Large intestine (tissue), 3 donors: Measurements from ENCODE around the gene EGFLAM. TPM values are rescaled to one million over a fixed set of nuclear protein-coding genes. Genes with fewer than 3 reads are reported as not detected.

Experiments
- DNase-seq, 2 donors: peaks; one replicate each; pipeline versions ENCODE4 v3.0.0 to v3.0.0-alpha.2; 2013
- H3K27ac ChIP-seq: one replicate; pipeline ENCODE4 v1.5.1; 2013; ENCODE audit warnings: low read length
- H3K27me3 ChIP-seq: 2 replicates; pipeline ENCODE4 v1.6.1; 2013; ENCODE audit warnings: low read length; ENCODE audit not compliant: control insufficient read depth, insufficient read depth
- H3K36me3 ChIP-seq: 2 replicates; pipeline ENCODE4 v1.6.1; 2013; ENCODE audit warnings: low read length; ENCODE audit not compliant: control insufficient read depth, insufficient read depth
- H3K4me1 ChIP-seq: one replicate; pipeline ENCODE4 v1.6.1; 2013; ENCODE audit warnings: low read length; ENCODE audit not compliant: control insufficient read depth, insufficient read depth
- H3K4me3 ChIP-seq: one replicate; pipeline ENCODE4 v1.5.1; 2013; ENCODE audit warnings: low read length
- H3K9me3 ChIP-seq: one replicate; pipeline ENCODE4 v1.6.1; 2013; ENCODE audit warnings: mild to moderate bottlenecking, low read depth, low read length, moderate library complexity; ENCODE audit not compliant: control insufficient read depth
- WGBS: methylation state at CpG from one replicate; pipeline ENCODE4 v1.1.5; 2013; ENCODE audit warnings: low lambda C conversion rate; ENCODE audit not compliant: insufficient coverage; 5-methylcytosine and 5-hydroxymethylcytosine counted together
- polyA plus RNA-seq: library from polyadenylated mRNA; unstranded; fragments of 120-200 nt; gene quantifications from one replicate; pipeline ENCODE4 v1.2.1, GENCODE V29; 2013

EGFLAM gene
- polyA plus RNA-seq, 1 donor: 4.4 TPM

DNA sequence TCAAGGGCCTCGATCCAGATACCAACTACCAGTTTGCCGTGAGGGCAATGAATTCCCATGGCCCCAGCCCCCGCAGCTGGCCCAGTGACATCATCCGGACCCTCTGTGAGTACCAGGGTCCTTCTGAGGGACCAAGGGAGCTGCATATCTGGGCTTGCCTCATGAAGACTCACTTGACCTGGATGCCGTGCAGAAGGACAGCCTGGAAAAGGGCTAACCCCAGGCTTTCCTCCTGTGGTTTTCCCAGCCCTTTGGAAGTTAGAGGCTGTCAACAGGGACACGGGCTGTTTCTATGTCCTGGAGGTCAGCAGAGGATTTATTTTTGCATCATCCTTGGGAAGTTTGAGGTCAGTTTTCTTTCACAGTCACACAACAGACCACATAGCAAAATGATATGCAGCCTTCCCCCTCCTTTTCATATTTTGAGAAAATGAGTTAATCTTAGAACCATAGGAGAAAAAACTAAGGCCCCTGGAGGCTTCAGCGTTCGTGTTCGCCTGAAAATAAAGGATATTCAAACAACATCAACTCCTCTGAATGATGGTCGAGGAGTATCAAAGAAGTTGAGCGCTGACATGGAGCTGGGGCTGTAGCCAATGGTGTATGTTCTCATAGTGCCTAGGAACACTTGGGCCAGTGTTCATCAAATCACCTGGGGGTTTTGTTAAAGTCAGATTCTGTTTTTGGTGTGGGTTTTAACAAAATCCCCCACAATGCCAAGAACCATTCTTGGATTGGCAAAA, 112.2 kb downstream of the EGFLAM start:
- Histone ChIP-seq H3K4me1 (no peaks in the 10 kb centered on the region), H3K4me3 (no peak overlapping the region), H3K36me3 (no peaks in the 10 kb centered on the region), H3K27me3 (peaks cover 6% of the 10 kb centered on the region), H3K9me3 (no peaks in the 10 kb centered on the region), H3K27ac (no peak overlapping the region)
- no peak for DNase-seq
- WGBS: 80% methylated on average over 1 of the region's 11 CpGs

GRCh38 chr5:38371596-38371995, 113.2 kb downstream of the EGFLAM start:
- no peak for DNase-seq
- Histone ChIP-seq H3K27ac (no peak overlapping the region), H3K4me1 (no peaks in the 10 kb centered on the region), H3K27me3 (peaks cover 7% of the 10 kb centered on the region), H3K36me3 (no peaks in the 10 kb centered on the region), H3K4me3 (no peak overlapping the region), H3K9me3 (no peaks in the 10 kb centered on the region)
- 80% methylated on average over 2 of the region's 8 CpGs for WGBS

GRCh38 chr5:38373743-38374142, 115.4 kb downstream of the EGFLAM start:
- Histone ChIP-seq H3K9me3 (no peaks in the 10 kb centered on the region), H3K27ac (no peak overlapping the region), H3K36me3 (no peaks in the 10 kb centered on the region), H3K27me3 (peaks cover 10% of the 10 kb centered on the region), H3K4me1 (no peaks in the 10 kb centered on the region), H3K4me3 (no peak overlapping the region)
- WGBS: no CpG with 5 or more reads among the region's 3 CpGs
- DNase-seq: no peak

DNA sequence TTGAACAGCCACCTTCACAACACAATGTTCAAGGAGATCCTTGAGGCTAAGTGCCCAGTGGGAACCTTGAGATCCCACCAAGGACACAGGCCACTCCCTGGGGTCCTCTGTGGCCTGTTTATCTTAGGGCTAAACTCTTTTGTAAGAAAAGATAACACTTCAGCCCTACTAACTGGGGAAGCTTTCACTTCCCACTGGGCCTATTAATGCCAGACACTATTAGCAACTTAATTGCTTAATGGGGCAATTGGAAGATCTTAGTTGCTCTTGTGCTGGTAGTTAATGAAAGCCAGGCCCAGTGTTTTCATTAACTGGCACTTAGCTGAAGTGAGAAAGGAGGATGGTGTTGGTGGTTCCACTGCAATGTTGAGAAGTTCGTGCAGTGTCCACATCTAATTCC, 117.1 kb downstream of the EGFLAM start:
- no peak overlapping the region for H3K27ac ChIP-seq
- no CpG with 5 or more reads among the region's 1 CpG for whole genome bisulfite sequencing
- no peak for DNase-seq
- no peaks in the 10 kb centered on the region for H3K36me3 ChIP-seq
- peaks cover 13% of the 10 kb centered on the region for H3K27me3 ChIP-seq
- no peak overlapping the region for H3K4me3 ChIP-seq
- no peaks in the 10 kb centered on the region for H3K9me3 ChIP-seq
- H3K4me1 ChIP-seq: no peaks in the 10 kb centered on the region

- no peaks in the 10 kb centered on the region for H3K36me3 ChIP-seq
- H3K4me1 ChIP-seq: no peaks in the 10 kb centered on the region
- no peak for DNase-seq
- H3K4me3 ChIP-seq: no peak overlapping the region
- WGBS: no CpG with 5 or more reads among the region's 2 CpGs
- H3K9me3 ChIP-seq: no peaks in the 10 kb centered on the region
- H3K27ac ChIP-seq: no peak overlapping the region
- H3K27me3 ChIP-seq: peaks cover 13% of the 10 kb centered on the region
Measured at GRCh38 chr5:38376404-38376803, 118.0 kb downstream of the EGFLAM start.

DNA sequence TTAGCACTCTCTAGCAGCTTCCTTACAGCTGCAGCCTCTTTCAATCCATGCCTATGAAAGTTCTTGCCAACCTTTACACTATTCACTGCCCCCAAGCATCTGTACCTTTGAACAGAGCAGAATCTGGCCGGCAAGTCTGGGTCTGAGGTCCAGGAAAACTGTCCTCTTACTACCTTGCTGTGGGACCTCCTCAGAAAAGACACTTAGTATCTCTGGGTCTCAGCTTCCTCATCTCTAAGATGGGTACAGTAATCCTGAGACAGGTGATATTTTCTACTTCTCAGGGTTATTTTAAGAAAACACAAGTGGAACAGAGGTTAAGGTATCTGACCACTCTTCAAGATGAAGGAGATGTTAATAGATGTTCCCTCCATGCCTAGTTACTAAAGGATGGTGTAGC, 120.2 kb downstream of the EGFLAM start:
- Histone ChIP-seq H3K9me3 (no peaks in the 10 kb centered on the region), H3K4me3 (no peak overlapping the region), H3K27ac (no peak overlapping the region), H3K36me3 (no peaks in the 10 kb centered on the region), H3K4me1 (no peaks in the 10 kb centered on the region), H3K27me3 (peaks cover 13% of the 10 kb centered on the region)
- no CpG with 5 or more reads among the region's 1 CpG for WGBS
- DNase-seq: no peak

DNA sequence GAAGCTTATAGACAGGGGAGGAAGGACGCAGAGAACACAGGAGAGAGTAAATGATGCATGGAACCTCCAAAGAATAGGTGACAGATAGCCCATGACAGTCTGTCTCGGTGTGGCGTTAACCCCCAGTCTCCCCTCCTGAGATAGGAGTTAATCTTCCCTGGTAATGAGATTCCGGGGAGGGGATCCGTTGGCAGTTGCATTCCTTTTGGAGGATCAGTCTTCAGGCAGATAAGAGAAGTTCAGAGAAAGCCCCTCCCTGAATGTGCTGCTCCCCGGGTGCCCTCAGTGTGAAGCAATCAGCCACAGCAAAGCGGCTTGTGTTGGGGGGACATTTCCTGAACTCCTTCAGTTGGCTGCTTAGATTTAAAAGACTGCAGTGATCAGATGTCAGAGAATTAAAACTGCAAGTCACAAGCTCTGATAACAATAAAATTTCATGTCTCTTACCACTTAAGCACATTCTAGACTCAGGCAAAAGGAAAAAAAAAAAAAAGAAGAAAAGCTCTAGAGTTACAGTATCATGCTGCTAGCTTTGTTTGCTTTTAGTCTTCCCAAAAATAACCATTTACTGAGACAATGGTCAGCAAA, 121.1 kb downstream of the EGFLAM start:
- peaks cover 12% of the 10 kb centered on the region for H3K27me3 ChIP-seq
- no peaks in the 10 kb centered on the region for H3K4me1 ChIP-seq
- no peaks in the 10 kb centered on the region for H3K36me3 ChIP-seq
- WGBS: no CpG with 5 or more reads among the region's 7 CpGs
- no peak overlapping the region for H3K27ac ChIP-seq
- no peak for DNase-seq
- H3K9me3 ChIP-seq: no peaks in the 10 kb centered on the region
- no peak overlapping the region for H3K4me3 ChIP-seq

DNA sequence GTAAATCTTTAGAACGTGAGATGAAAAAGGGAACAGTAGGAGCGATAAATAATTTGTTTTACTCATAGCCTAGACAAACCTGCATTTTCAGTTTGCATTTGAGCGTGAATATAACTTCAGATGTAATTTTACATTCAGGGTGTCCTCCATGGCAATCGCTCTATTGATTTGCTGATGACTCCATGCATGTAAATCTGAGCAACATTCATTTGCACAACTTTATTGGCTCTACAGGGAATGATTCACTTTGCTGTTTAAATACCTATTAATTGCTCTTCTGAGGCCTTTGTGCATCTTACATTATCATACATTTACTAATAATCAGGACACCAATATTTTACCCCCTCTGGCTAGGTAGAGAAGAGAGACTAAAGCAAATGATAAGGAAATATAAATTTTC, 122.2 kb downstream of the EGFLAM start:
- WGBS: 100% methylated on average over 1 of the region's 4 CpGs
- peaks cover 11% of the 10 kb centered on the region for H3K27me3 ChIP-seq
- H3K4me1 ChIP-seq: no peaks in the 10 kb centered on the region
- no peaks in the 10 kb centered on the region for H3K36me3 ChIP-seq
- H3K9me3 ChIP-seq: no peaks in the 10 kb centered on the region
- no peak overlapping the region for H3K27ac ChIP-seq
- H3K4me3 ChIP-seq: no peak overlapping the region
- no peak for DNase-seq

- H3K4me1 ChIP-seq: no peaks in the 10 kb centered on the region
Measured at GRCh38 chr5:38381361-38381760, 123.0 kb downstream of the EGFLAM start.

DNA sequence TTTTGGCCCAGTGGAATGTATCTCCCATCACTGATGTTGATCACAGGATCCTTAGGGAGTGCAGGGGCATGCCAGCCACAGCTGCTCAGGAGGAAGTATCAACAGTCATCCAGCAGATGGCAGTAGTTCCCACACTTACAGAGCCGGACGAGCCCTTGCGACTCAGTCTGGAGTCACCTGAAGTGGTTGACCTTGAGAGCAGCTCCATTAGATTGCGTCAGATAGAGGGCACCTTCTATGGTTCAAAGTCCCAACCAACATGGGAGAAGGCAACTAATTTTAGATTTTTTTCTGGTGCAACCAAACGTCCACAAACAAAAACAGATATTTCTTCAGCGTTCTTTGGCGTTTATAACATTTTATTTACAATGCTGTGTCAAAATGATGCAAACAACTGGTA, 124.5 kb downstream of the EGFLAM start:
- no peaks in the 10 kb centered on the region for H3K4me1 ChIP-seq
- WGBS: 67% methylated on average over 3 of the region's 7 CpGs

More at GRCh38 chr5:38381361-38381760, 123.0 kb downstream of the EGFLAM start:
- Histone ChIP-seq H3K27ac (no peak overlapping the region), H3K9me3 (no peaks in the 10 kb centered on the region), H3K4me3 (no peak overlapping the region), H3K27me3 (peaks cover 11% of the 10 kb centered on the region), H3K36me3 (no peaks in the 10 kb centered on the region)
- WGBS: 80% methylated on average over 2 of the region's 5 CpGs
- DNase-seq: no peak

DNA sequence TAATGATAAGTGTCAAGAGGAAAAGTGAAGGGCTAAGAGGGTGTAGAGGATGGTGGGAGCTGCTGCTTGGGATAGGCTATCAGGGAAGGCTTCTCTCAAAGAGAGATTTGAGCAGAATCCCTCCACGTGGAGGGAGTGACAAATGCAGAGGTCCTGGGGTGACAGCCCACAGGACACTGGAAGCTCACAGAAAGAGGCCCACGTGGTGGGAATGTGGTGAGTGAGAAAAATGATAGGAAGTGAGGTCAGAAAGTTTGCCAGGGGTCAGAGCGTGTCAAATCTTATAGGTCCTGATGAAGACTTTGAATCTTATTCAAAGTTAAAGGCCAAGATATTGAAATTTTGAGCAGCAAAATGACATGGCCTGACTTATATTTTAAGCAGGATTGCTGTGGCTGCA, 125.3 kb downstream of the EGFLAM start:
- no peak for DNase-seq
- H3K4me1 ChIP-seq: no peaks in the 10 kb centered on the region
- no peaks in the 10 kb centered on the region for H3K9me3 ChIP-seq
- no peak overlapping the region for H3K27ac ChIP-seq
- H3K27me3 ChIP-seq: peaks cover 3% of the 10 kb centered on the region
- H3K36me3 ChIP-seq: no peaks in the 10 kb centered on the region
- 75% methylated on average over 2 of the region's 3 CpGs for WGBS
- no peak overlapping the region for H3K4me3 ChIP-seq

More for the DNA sequence above, 124.5 kb downstream of the EGFLAM start:
- H3K9me3 ChIP-seq: no peaks in the 10 kb centered on the region
- no peak overlapping the region for H3K27ac ChIP-seq
- H3K36me3 ChIP-seq: no peaks in the 10 kb centered on the region
- no peak overlapping the region for H3K4me3 ChIP-seq
- peaks cover 8% of the 10 kb centered on the region for H3K27me3 ChIP-seq
- peak; percentile 54 for DNase-seq
